Uterus (tissue), 4 donors: ENCODE data around the gene MOB3C. TPM values are rescaled to one million over a fixed set of nuclear protein-coding genes. Genes with fewer than 3 reads are reported as not detected.

Experiments used
- DNase-seq, 2 donors: peaks; one replicate each; pipeline ENCODE4 v3.0.0-alpha.2; 2019 to 2020
- H3K27ac ChIP-seq, 2 donors: fragments of 200-600 bp; sonication (generic); 1 replicate in 1 of 2; 2 replicates in 1 of 2; pipeline ENCODE4 v1.5.1; 2016 to 2018
- H3K27me3 ChIP-seq, 2 donors: fragments of 200-600 bp; sonication (generic); one replicate each; pipeline ENCODE4 v1.5.1; 2018 to 2019; ENCODE audit warnings: control low read depth in 1 of 2
- H3K36me3 ChIP-seq, 2 donors: fragments of 200-600 bp; sonication (generic); one replicate each; pipeline ENCODE4 v1.5.1; 2019; ENCODE audit warnings: control low read depth in 1 of 2
- H3K4me1 ChIP-seq, 2 donors: fragments of 200-600 bp; sonication (generic); one replicate each; pipeline ENCODE4 v1.5.1; 2018 to 2019; ENCODE audit warnings: control low read depth in 1 of 2
- H3K4me3 ChIP-seq, 2 donors: fragments of 200-600 bp; sonication (generic); 1 replicate in 1 of 2; 2 replicates in 1 of 2; pipeline ENCODE4 v1.5.1; 2018 to 2019; ENCODE audit warnings: mild to moderate bottlenecking in 1 of 2
- H3K9me3 ChIP-seq, 2 donors: fragments of 200-600 bp; sonication (generic); one replicate each; pipeline ENCODE4 v1.5.1; 2019; ENCODE audit warnings: control low read depth in 1 of 2
- POLR2A ChIP-seq, 2 donors: fragments of 450-650 bp; IDR thresholded peaks; one replicate each; pipeline ENCODE4 v1.6.1; 2016; ENCODE audit warnings: antibody characterized with exemption in 2 of 2, mild to moderate bottlenecking in 1 of 2, moderate library complexity in 1 of 2
- intact Hi-C: fragments of 100-400 bp; cut with DNase I; formaldehyde crosslinking; loops from one replicate; pipeline ENCODE4 v1.15.1; 2023; ENCODE audit warnings: low total_unique reads
- total RNA-seq, 4 donors: library from RNA; depleted of rRNA in 3 of 4; stranded (reverse); fragments of >200 nt in 3 of 4; gene quantifications; one replicate each; pipeline versions ENCODE4 v1.1.0 to v1.2.4, GENCODE V29; 2014 to 2023
- TF ChIP-seq, protein P1 (sequence below), 4 experiments: fragments of 200-600 bp in 2 of 4; fragments of 450-650 bp in 2 of 4; sonication (generic) in 2 of 4; IDR thresholded peaks; one replicate each; pipeline ENCODE4 v1.5.1; 2016 to 2019; ENCODE audit warnings: antibody characterized with exemption in 4 of 4, mild to moderate bottlenecking in 2 of 4, moderate library complexity in 1 of 4
- donor health status: DM: yes; HTN: yes; CAD: no.

MOB3C gene
- total RNA-seq, 4 donors from 2014 or later = 6.9 to 22.5 (median 16.6) TPM

GRCh38 chr1:46595127-46595526 is 21.5 kb downstream of the MOB3C start:
- H3K9me3 ChIP-seq = no peaks in the 10 kb centered on the region
- intact Hi-C loops = no loop called here
- no peaks in the 10 kb centered on the region for H3K36me3 ChIP-seq
- DNase-seq = no peak
- no peaks in the 10 kb centered on the region for H3K4me1 ChIP-seq
- no peak overlapping the region for H3K4me3 ChIP-seq
- no peaks in the 10 kb centered on the region for H3K27me3 ChIP-seq
- TF ChIP-seq, protein P1, sequence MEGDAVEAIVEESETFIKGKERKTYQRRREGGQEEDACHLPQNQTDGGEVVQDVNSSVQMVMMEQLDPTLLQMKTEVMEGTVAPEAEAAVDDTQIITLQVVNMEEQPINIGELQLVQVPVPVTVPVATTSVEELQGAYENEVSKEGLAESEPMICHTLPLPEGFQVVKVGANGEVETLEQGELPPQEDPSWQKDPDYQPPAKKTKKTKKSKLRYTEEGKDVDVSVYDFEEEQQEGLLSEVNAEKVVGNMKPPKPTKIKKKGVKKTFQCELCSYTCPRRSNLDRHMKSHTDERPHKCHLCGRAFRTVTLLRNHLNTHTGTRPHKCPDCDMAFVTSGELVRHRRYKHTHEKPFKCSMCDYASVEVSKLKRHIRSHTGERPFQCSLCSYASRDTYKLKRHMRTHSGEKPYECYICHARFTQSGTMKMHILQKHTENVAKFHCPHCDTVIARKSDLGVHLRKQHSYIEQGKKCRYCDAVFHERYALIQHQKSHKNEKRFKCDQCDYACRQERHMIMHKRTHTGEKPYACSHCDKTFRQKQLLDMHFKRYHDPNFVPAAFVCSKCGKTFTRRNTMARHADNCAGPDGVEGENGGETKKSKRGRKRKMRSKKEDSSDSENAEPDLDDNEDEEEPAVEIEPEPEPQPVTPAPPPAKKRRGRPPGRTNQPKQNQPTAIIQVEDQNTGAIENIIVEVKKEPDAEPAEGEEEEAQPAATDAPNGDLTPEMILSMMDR (IDR thresholded peaks at IDR 0.05) = no peak
- no peak for TF ChIP-seq POLR2A (IDR thresholded peaks at IDR 0.05)
- no peak overlapping the region for H3K27ac ChIP-seq

- DNase-seq = no peak
- H3K27ac ChIP-seq = no peak overlapping the region
- H3K36me3 ChIP-seq = no peaks in the 10 kb centered on the region
- intact Hi-C loops = no loop called here
- H3K4me3 ChIP-seq = no peak overlapping the region
- no peaks in the 10 kb centered on the region for H3K9me3 ChIP-seq
- TF ChIP-seq POLR2A (IDR thresholded peaks at IDR 0.05) = no peak
- TF ChIP-seq, protein P1 (IDR thresholded peaks at IDR 0.05) = no peak
- H3K4me1 ChIP-seq = no peaks in the 10 kb centered on the region
- no peaks in the 10 kb centered on the region for H3K27me3 ChIP-seq
These were observed 22.5 kb downstream of the MOB3C start for GRCh38 chr1:46594063-46594462.

- H3K36me3 ChIP-seq = no peaks in the 10 kb centered on the region
- H3K27ac ChIP-seq = no peak overlapping the region
- H3K4me3 ChIP-seq = no peak overlapping the region
- TF ChIP-seq, protein P1 (IDR thresholded peaks at IDR 0.05) = no peak
- TF ChIP-seq POLR2A (IDR thresholded peaks at IDR 0.05) = no peak
- intact Hi-C loops = no loop called here
- no peaks in the 10 kb centered on the region for H3K27me3 ChIP-seq
- H3K4me1 ChIP-seq = no peaks in the 10 kb centered on the region
- no peak for DNase-seq
- H3K9me3 ChIP-seq = no peaks in the 10 kb centered on the region
These were observed 23.8 kb downstream of the MOB3C start for GRCh38 chr1:46592823-46593222.

GRCh38 chr1:46589529-46589928 is 27.1 kb downstream of the MOB3C start:
- Histone ChIP-seq H3K27ac (no peak overlapping the region), H3K9me3 (no peaks in the 10 kb centered on the region), H3K27me3 (no peaks in the 10 kb centered on the region), H3K4me1 (no peaks in the 10 kb centered on the region), H3K4me3 (no peak overlapping the region), H3K36me3 (no peaks in the 10 kb centered on the region)
- intact Hi-C loops = no loop called here
- DNase-seq = no peak
- TF ChIP-seq POLR2A (IDR thresholded peaks at IDR 0.05) = no peak

- TF ChIP-seq POLR2A (IDR thresholded peaks at IDR 0.05) = no peak
- TF ChIP-seq, protein P1 (IDR thresholded peaks at IDR 0.05) = no peak
- H3K4me3 ChIP-seq = no peak overlapping the region
- intact Hi-C loops = no loop called here
- H3K27ac ChIP-seq = no peak overlapping the region
- H3K27me3 ChIP-seq = no peaks in the 10 kb centered on the region
- H3K9me3 ChIP-seq = no peaks in the 10 kb centered on the region
- H3K36me3 ChIP-seq = no peaks in the 10 kb centered on the region
- no peak for DNase-seq
- no peaks in the 10 kb centered on the region for H3K4me1 ChIP-seq
These were observed 29.5 kb downstream of the MOB3C start for GRCh38 chr1:46587069-46587468.

GRCh38 chr1:46585312-46585938 is 31.2 kb downstream of the MOB3C start:
- intact Hi-C loops = no loop called here
- Histone ChIP-seq H3K36me3 (no peaks in the 10 kb centered on the region), H3K4me3 (no peak overlapping the region), H3K4me1 (no peaks in the 10 kb centered on the region), H3K9me3 (no peaks in the 10 kb centered on the region), H3K27me3 (no peaks in the 10 kb centered on the region), H3K27ac (no peak overlapping the region)
- DNase-seq = no peak
- no peak for TF ChIP-seq POLR2A (IDR thresholded peaks at IDR 0.05)
- TF ChIP-seq, protein P1 (IDR thresholded peaks at IDR 0.05) = no peak
